HG02678 (cell line): ENCODE data around the gene PLXDC2.
"Not testable (repeated sequence)": the region's sequence is repeated elsewhere in the genome, so short reads cannot be mapped to it uniquely, and the experiment has no call there.

Experiments used
- ATAC-seq: cut with Tn5 transposase; IDR thresholded peaks from one replicate; pipeline ENCODE4 v1.9.1; 2021; ENCODE audit warnings: mild to moderate bottlenecking, moderate library complexity; ENCODE audit not compliant: unreplicated experiment

Gene PLXDC2

DNA sequence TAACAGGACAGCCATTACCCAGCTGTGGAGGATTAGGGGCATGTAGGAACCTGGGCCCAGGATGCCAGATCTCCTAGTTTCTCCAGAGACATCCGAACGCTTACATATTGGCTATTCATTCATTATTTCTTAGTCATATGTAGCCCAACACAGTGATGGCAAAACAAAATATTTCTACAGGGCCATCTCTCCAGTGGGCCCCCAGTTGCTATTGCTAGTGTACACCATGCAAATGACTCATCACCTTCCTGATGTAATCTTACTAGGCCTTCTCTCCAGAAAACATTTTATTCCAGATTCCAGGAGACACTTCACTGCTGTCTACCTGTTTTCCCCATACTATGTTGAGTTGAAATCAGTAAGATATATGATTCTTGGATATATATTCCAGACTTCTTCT is 201.7 kb downstream of the PLXDC2 start:
- ATAC-seq, result no peak

DNA sequence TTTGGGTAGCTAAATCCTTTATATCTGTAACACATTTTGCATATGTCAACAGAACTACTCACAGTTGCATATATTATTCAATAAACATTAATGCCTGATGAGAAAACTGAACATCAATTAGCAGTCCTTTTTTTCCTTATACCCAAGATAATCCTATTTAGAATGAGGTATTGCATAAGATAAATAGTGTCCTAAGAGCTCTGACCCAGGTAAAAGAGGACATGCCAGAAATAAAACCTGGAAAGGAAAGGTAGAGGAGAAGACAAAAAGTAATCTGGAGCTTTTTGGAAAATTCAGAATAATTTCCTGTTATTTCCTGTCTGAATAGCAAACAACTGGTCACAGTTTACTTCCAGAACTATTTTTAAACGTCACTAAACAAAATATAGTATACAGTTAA is 204.4 kb downstream of the PLXDC2 start:
- ATAC-seq, result no peak

DNA sequence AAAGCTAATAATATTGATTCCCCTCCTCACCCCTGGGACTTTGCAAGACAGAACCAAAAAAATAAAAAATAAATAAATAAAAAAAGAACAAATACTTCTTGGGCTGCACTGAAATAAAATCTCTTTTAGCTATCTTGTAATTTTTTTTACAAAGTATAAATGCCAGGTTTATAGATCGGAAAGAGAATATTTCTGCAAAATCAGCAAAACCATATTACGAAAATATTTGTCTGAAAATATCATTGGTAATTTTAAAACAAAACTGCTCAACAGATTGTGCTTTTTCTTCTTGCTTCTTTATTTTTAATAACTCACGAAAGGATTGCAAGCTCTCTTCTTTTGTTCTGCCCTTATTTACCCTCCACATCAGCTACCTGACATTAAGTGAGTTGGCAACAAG is 213.3 kb downstream of the PLXDC2 start:
- no peak for ATAC-seq

DNA sequence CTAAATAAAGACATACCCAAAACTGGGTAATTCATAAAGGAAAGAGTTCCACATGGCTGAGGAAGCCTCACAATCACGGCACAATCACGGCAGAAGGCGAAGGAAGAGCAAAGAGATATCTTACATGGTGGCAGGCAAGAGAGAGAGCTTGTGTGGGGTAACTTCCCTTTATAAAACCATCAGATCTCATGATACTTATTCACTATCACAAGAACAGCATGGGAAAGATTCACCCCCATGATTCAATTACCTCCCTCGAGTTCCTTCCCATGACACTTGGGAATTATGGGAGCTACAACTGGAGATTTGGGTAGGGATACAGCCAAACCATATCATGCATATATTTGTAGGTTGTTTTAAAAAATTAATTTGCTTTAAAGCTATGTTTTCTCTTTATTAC is 217.2 kb downstream of the PLXDC2 start:
- ATAC-seq, result no peak

DNA sequence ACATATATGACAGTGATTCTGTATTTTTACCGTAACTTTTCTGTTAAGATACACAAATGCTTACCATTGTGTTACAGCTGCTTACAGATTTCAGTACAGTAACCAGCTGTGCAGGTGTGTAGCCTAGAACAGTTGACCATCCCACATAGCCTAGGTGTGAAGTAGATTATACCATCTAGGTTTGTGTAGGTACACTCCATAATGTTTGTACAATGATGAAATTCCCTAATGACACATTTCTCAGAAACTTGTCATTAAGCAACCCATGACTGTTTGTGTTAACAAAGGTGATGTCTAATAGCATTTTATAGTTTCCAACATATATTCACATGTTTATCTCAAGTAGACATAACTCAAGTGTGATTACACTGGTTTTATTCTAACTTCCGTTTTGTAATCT is 218.5 kb downstream of the PLXDC2 start:
- no peak for ATAC-seq

DNA sequence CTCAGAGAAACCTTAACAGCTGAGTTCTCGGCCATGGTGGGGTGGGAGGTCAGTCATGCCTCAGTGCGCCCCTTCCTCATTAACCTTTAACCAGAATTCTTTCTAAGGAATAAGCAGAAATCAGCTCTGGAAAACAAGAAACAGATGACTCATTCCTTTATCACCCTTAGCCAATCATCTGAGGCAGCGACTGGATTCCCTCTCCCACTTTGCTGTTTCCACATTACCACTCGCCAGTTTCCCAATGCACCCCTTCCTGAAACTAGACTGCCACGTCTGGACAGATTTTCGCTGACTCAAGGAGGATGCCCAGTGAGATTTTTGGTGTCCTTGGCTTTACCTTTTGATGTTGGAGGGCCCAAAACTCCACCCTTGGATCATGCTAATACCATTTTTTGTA is 223.8 kb downstream of the PLXDC2 start:
- ATAC-seq, result no peak

DNA sequence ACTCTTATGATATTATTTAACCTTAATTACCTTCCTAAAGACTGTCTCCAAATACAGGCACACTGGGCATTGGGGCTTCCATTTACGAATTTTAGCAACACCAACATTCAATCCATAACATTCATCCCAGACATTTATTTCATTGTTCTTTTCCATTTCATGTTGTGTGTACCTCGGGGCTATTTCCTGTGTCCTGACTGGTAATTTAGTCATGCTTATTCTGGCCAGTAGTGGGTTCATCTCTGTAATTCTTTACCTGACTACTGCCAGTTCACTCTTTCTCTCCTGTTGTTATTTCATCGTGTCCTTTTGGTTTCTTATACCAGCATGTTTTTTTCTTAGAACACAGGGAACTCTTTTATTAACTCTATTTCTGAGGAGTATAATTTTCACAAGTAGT is 225.7 kb downstream of the PLXDC2 start:
- no peak for ATAC-seq

DNA sequence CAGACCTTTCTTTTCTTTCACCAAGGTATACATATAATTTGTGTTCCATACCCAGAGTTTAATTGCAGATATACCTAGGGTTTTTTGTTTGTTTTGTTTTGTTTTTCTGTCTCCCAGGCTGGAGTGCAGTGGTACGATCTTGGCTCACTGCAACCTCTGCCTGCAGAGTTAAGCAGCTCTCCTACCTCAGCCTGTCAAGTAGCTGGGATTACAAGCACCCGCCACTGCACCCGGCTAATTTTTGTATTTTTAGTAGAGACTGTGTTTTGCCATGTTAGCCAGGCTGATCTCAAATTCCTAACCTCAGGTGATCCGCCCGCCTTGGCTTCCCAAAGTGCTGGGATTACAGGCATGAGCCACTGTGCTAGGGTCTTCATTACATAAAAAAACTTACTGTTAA is 228.9 kb downstream of the PLXDC2 start:
- ATAC-seq, result not testable (repeated sequence)

DNA sequence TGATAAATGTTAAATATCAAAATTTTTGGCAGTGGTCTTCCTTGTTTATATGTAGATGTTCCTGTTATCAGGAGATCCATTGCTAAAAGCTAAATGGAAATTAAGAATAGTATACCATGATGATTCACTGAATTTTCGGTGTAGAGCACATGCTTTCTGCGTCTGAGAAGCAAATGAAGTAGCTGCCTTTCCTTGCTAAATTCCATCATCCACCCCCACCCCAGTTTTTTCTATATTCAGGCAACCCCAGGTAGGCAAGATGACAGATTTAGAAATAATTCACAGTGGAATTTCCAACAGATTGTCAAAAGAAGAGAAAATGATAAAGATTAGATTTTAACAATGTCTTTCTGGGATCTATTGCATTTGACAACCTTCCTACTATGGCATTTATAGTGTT is 231.9 kb downstream of the PLXDC2 start:
- ATAC-seq, result no peak

DNA sequence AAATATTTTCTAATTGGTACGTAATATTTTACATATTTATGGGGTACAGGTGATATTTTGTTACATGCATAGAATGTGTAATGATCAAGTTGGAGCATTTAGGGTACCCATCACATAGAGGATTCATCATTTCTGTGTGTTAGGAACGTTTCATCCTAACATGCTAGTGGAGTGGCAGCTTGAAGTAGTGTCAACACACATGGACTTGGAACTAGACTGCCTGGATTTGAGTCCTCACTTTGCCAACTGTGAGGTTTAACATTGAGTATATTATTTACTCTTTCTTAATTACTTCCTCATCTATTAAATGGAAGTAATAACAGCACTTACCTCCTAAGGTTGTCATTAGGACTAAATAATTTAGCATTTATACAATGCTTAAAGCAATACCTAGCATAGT is 241.9 kb downstream of the PLXDC2 start:
- ATAC-seq, result no peak

DNA sequence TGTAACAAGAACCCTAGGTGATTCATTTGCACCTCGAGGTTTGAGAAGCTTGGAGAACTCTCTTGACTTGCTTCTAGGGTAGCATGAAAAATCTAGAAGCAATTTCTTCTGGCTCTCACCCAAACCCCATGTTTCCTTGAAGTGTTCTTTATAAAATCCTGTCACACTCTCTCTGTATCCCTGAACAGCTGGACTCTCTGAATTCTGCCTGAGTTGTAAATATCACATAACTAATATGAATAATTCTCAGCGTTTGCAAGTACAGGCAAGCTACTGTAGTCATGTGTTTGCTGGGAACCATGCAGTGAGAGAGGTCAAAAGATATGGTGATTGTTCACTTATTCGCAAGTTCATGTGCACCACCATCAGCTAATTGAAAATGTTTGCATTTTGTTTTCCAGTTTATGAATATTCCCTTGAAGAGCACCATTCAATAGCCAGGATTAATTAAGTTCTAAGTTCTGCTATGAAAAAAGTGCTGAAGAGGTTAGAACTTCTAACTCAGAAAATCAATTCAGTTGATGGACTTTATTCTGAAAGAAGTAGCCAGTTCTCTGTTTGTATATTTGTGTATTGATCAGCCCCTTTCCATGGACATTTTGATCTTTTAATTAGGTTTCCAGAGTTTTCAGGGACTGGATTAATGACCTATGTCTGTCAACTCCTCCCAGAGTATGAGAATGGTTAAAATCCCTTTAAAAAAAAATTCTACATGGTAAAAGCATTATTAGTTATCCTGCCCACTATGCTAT is 243.0 kb downstream of the PLXDC2 start:
- ATAC-seq, result no peak

DNA sequence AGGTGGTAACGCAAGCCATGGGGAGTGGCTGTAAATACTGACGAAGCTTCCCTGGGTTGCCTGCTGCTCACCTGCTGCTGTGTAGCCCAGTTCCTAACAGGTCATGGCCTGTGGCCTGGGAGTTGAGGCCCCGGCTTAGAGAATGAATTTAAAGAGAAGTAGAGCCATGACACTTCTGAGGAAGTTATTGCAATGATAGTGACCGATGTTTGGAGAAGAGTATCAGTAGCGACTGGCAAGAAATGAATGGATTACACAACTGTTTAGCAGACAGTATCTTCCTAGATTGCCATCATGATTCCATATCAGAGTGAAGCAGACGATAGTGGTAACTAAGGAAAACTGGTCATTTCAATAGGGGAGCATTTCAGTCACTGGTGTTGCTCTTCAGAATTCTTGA is 249.6 kb downstream of the PLXDC2 start:
- no peak for ATAC-seq

DNA sequence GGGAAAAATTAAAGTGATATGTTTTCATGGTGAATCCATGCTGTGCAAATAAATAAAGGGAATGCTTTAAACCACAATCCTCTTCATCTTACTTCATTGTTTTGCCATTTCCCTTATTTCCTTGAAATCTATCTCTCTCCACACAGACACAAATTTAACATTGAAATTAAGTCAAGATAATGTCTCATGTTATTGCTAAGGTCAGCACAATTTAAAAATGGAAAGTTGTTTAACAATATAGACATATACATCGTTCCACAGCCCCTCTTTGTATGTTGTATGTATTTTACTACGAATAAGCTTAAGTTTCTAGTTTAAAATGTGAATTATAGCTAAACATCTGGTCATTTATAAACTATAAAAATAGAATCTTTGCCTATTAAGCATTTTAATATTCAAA is 256.9 kb downstream of the PLXDC2 start:
- ATAC-seq, result no peak

DNA sequence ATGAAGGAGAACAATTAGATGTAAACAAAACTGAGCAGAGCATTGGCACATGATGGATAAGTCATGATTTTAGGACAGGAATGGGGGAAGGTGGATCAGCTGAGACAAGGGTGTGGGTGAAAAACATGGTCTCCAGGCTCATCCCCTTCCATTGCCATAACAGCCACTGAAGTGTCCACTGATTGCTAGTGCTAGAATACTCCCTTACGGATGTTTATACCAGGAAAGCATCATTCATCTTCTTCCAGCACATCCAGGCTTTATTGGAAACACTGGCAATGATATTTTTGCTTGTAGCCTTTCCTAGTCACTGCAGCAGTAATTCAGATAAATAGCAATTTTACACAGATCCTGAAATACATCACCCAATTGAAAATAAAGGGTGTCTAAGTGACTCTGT is 259.5 kb downstream of the PLXDC2 start:
- no peak for ATAC-seq

DNA sequence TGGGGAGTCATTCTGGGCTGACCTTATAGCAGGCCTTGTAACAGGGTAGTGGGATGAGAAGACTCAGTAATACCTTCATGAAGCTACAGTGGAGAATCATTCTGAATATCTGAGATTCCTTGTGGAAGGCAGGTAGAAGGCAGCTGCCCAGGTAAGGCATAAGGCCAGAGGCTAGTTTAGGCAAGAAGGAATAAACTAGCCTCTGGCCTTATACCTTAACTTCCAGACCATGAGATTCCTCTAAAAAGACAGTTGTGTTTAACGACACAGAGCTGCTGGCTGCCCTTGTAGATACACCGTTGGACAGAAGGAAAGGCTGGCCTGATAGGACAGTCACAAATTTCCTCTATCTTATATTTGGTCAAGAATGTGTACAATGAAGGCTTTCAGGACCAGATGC is 268.2 kb downstream of the PLXDC2 start:
- ATAC-seq, result no peak

DNA sequence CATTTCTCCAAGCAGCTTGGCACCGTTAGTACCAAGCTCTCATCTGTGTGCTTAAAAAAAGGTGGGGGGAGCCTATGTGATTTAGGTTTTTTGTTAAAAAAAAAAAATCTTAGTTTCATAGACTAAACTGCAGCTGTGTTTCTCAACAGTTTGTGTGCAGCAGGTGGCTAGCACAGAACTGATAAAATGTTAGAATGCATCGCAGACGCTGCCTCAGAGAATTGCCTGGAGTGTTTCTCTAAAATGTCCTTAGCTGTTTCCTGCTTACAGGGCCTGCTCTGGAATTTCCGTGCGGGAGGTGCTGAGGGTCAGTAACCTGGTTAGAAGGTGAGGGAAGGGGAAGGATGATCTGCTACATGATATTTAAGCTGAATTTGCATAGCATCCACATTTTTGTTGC is 268.9 kb downstream of the PLXDC2 start:
- no peak for ATAC-seq

DNA sequence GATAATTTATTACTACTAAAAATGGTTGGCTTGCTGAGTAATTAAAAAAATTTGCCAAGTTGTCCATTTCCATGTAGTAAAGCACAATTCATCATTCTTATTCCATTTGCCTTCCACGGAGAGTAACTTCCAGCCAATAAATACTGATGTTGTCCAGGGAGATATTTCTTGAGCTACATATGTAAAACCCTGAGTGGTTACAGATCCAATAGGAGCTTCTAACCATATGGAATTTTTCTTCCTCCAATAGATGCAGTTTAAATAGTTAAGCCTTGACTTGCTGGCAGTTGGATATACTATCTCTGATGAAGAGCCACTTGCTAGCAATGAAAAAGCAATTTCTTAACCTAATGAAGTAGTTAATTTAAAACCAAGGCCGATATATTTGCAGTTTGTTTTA is 271.1 kb downstream of the PLXDC2 start:
- ATAC-seq, result no peak

DNA sequence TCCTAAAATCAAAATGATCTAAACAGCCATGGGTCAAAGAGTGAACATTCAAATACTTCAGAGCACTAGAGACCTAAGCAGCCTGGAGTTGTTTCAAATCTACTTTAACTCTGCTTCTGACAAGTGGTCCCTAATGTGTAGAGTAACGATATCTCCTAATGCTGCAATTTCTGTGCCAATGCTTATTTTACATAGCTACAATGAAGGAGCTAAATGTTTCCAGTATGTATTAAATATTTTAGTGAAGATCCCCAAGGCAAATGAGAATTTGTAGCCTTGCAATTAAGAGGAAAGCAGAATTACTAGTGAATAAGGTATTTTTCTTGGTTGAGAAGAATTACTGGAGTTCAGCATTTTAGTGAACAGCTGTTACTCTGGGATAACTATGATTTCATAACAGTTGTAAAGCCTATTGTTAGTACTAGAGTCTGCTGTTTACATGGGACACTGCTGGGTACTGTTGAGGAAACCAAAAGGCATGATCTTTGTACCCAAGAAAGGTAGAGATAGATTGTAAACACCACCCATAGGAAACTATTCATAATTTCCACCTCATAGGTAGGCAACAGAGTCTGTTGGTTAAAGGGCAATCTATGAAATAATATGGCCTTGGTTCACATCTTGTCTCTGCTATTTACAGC is 271.9 kb downstream of the PLXDC2 start:
- ATAC-seq, result no peak

DNA sequence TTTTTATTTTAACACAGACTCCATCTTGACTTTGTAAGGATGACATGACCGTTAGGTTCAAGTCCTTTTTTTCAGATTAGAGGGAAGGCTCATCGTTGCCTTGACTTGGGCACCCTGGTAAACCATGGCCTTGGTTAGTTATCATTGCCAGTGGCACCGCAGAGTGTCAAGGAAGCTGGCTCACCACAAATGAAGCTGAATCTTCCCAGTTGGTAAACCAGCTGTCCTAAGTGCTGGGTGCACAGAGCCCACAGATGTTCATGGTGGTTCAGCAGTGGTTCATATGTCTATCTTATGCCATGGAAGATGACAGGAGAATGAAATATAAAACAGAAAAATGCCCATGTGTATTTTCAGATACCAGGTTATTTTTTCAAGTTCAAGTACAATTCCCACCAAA is 273.6 kb downstream of the PLXDC2 start:
- ATAC-seq, result no peak

DNA sequence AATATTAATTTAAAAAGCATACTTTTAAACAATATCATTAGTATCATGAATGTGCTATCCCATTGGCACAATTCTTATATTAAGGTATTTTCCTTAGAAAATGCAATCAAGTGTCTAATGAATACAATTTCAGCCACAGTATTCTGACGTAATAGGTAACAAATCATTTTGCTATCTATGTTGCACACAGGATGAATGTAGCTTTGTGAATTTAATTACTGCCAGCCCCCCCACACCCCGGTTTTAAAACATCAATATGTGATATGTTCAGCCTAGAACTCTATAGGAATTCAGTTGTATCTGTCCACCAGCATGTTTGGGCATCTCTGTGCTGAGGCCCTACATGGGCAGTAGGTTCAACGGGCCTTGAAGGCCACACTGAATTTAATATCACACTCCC is 274.6 kb downstream of the PLXDC2 start:
- no peak for ATAC-seq

DNA sequence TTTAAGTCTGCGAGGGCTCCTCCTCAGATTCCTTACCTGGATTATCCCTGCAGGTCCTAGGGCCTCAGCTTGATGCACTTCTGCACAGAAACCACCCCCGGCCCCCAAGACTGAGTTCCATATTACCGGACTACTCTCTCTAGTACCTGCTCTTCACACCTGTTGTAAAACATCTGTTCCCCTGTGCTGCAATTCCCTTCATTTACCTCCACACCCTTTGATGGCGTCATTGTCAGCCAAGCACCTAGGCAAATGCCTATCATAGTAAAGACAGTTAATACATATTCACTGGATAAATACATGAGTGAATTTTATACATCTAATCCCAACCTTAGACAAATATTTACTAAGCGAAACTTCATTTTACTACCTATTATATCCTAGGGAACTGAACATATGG is 275.5 kb downstream of the PLXDC2 start:
- no peak for ATAC-seq

DNA sequence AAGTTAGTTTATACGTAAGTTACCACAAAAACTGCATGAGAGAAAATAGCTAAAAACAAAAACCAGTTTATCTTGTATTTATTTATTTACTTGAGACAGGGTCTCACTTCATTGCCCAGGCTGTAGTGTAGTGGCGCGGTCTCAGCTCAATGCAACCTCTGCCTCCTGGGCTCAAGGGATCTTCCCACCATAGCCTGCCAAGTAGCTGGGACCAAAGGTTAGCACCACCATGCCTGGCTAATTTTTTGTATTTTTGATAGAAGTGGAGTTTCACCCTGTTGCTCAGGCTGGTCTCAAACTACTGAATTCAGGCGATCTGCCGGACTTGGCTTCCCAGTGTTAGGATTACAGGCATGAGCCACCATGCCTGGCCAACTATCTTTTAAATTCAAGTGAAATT is 277.4 kb downstream of the PLXDC2 start:
- no peak for ATAC-seq
